ENCODE results near the gene SCUBE1. TPM values are rescaled to one million over a fixed set of nuclear protein-coding genes. Genes with fewer than 3 reads are reported as not detected.

The SCUBE1 gene
- total RNA-seq, 4 donors from 2014 or later: 0.38 to 4.0 (median 2.1) TPM

Other genes with a start within 250 kb of the SCUBE1 start
- gene BIK, start 232.6 kb downstream of the SCUBE1 start, total RNA-seq: 10 to 100 TPM in 3 of 4 donors, 1 to 10 TPM in 1; 6.1 to 15.6 (median 13.5) TPM
- 10 to 100 TPM; 17.1 to 26.7 (median 22.1) TPM for gene MCAT, start 200.0 kb downstream of the SCUBE1 start, total RNA-seq
- gene TSPO, start 191.8 kb downstream of the SCUBE1 start, total RNA-seq: 1,000 to 10,000 TPM in 1 of 4 donors, 100 to 1,000 TPM in 3; 737 to 1,827 (median 875) TPM
- 100 to 1,000 TPM; 109 to 211 (median 122) TPM for gene TTLL12, start 156.2 kb downstream of the SCUBE1 start, total RNA-seq
- gene MPPED1, start 68.6 kb upstream of the SCUBE1 start, total RNA-seq: not detected

Measured in esophagus squamous epithelium (tissue), 4 donors.